LNCaP clone FGC (cell line): ENCODE results near the gene RALB.
"Not testable (repeated sequence)": the region's sequence is repeated elsewhere in the genome, so short reads cannot be mapped to it uniquely, and the experiment has no call there.

Experiments
- DNase-seq: peaks from one replicate; pipeline ENCODE4 v3.0.0-alpha.2; 2011; ENCODE audit warnings: low read depth
- H3K4me3 ChIP-seq: 2 replicates; pipeline ENCODE4 v1.5.1; 2011; ENCODE audit warnings: mild to moderate bottlenecking, low read depth, low read length, control low read depth
- TF ChIP-seq, protein P1 (sequence below): IDR thresholded peaks from 2 replicates; pipeline ENCODE4 v1.5.1; 2012; ENCODE audit warnings: mild to moderate bottlenecking; ENCODE audit not compliant: control insufficient read depth, insufficient read depth; ENCODE audit errors: extremely low read depth

RALB gene

DNA sequence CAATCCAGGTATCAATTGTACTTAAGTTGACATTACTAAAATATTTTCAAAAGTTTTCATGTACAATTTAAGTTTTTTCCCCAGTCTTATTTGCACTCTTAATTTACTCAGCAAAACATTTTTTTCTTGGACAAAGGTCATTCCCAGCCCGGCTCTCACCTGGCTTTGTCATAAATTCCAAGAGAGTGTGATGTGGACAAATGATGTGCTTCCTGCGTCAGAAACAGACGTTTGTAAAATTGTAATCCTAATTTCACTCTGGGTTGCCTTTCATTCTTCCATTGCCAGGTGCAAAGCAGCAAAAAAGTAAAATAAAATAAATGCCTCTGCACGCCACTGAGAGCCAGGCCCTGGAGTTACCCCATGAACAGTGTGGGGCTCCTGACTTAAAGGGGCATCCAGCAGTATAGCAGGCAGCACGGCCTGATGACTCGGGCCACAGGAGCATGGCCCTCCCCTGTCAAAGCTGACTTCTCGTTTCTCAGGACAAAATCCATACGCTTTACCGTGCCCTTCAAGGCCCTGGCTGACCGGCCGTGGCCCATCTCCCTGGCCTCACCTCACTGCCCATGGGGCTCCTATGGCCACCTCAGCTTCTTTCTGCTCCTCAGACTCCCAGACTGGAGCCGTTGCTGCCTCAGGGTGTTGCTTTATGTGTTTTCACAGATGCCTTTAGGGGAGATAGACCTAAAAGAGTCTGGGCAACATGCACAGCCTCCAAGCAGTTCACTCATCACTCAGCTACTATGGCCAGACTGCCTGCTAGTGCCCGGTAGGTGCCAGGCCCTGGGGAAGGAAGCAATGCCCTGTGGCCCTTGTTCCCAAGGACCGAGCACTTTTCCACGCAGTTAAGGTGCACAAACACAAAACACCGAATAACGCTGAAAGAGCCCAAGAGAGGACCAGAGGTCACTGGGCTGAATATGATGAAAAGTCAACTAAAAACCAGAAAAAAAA lies 21.9 kb upstream of the RALB start:
- TF ChIP-seq, protein P1, sequence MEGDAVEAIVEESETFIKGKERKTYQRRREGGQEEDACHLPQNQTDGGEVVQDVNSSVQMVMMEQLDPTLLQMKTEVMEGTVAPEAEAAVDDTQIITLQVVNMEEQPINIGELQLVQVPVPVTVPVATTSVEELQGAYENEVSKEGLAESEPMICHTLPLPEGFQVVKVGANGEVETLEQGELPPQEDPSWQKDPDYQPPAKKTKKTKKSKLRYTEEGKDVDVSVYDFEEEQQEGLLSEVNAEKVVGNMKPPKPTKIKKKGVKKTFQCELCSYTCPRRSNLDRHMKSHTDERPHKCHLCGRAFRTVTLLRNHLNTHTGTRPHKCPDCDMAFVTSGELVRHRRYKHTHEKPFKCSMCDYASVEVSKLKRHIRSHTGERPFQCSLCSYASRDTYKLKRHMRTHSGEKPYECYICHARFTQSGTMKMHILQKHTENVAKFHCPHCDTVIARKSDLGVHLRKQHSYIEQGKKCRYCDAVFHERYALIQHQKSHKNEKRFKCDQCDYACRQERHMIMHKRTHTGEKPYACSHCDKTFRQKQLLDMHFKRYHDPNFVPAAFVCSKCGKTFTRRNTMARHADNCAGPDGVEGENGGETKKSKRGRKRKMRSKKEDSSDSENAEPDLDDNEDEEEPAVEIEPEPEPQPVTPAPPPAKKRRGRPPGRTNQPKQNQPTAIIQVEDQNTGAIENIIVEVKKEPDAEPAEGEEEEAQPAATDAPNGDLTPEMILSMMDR = no peak
- no peak overlapping the region for H3K4me3 ChIP-seq
- DNase-seq = no peak

DNA sequence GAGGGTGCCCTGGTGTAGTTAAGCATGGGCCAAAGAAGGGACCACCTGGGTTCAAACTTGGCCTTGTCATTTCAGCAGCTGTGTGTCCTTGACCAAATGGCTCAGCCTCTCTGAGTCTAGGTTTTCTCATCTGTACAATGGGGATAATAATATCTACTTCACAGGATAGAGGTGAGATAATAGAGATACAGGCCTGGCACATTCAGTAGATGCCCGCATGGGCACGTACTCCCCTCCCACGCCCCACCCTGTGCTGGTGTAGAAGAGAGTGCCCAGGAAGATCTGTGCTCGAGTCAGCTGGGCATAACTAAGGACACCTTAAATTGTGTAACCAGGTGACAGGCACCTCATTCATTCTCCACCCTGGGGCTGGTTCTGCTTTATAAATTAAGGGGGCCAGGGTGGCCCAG lies 21.1 kb upstream of the RALB start:
- DNase-seq = no peak
- H3K4me3 ChIP-seq = no peak overlapping the region

DNA sequence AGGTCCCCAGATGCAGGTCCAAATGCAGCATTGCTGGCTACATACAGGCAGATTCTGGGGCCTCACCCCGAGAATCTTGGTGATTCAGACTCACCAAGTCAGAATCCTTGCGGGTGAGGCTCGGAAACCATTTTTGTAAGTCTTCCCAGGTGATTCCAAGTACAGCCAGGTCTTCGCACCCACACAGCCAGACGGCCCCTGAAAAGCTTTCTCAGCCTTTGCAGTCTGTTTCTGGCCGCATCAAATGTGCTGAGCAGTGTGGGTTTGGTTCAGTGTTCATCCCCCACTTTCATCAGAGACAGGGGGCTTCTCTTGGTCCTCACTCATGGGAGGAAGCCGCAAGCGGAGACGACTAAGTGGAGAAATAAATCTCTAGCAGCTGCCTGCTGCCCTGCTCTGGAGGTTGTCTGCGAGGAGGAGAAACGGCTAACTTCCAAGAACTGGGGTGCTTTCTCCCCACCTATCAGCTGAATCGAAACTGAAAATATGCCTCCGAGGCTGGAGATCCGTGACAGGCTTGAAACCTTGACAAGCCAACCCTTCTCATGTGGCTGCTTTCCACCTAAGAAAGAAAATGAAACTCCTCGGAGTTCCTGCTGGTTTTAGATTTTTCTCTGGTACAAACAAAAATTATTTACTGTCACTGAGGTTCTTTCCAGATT lies 20.5 kb upstream of the RALB start:
- DNase-seq = no peak
- TF ChIP-seq, protein P1 = no peak
- H3K4me3 ChIP-seq = no peak overlapping the region

More for the DNA sequence above, 21.1 kb upstream of the RALB start:
- TF ChIP-seq, protein P1 = no peak

DNA sequence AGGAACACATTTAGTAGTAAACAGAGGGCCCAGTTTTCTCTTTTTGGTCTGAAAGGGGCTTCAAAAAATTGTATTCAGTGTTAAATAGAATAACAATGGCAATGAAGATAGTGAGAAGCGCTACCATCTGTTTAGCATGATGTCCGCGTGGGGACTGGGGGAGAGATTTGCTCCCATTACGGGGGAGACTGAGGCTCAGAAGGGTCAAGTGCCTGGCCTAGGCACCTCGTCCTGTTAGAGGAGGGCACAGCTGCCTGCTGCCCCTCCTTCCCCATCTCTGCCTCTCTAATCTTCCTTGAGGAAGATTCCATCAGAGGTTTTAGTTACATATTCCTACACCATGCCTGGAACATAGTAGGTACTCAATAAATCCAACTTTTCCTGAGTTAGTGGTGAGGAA lies 19.4 kb upstream of the RALB start:
- no peak overlapping the region for H3K4me3 ChIP-seq
- no peak for DNase-seq
- TF ChIP-seq, protein P1 = no peak

DNA sequence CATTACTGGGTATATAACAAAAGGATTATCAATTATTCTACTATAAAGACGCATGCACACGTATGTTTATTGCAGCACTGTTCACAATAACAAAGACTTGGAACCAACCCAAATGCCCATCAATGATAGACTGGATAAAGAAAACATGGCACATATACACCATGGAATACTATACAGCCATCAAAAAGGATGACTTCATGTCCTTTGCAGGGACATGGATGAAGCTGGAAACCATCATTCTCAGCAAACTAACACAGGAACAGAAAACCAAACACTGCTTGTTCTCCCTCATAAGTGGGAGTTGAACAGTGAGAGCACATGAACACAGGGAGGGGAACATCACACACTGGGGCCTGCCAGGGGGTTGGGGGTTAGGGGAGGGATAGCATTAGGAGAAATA lies 17.5 kb upstream of the RALB start:
- not testable (repeated sequence) for H3K4me3 ChIP-seq, DNase-seq

DNA sequence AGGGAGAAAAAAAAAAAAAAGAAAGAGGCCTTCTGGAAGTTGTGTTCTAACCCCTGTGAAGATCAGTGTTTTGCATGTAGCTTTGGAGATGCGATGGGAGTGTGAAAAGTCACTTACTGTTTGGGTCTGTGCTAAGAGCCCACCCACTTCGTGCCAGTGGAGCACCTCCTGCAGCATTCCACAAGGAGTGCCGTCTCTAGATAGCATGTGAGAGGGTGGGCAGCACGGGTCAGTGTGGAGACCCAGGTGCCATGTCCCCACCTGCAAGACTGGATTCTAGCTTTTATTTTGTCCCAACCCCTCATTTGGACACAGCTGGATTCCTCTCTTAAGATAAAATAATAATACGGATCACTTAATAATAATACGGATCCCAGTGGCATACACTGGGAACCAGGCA lies 17.0 kb upstream of the RALB start:
- no peak for DNase-seq
- TF ChIP-seq, protein P1 = no peak
- no peak overlapping the region for H3K4me3 ChIP-seq

DNA sequence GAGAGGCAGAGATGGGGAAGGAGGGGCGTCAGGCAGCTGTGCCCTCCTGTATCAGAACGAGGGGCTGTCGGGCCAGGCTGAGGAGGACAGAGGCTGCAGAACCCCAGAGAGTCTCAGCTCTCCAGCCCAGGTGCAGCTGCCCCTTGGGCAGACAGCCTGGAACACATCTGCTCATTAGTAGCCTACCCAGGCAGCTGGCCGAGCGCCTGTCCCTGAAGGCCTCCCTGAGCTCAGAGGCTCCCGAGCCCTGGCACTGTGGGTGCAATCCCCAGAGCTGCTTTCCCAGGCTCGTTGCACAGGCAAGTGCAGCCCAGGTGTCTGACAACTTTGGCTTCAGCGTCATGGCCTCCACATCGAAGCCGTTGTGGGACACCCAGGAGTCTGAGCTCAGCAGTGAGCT lies 16.3 kb upstream of the RALB start:
- TF ChIP-seq, protein P1 = no peak
- H3K4me3 ChIP-seq = no peak overlapping the region
- no peak for DNase-seq
